NCI-H146 (cell line): Measurements from ENCODE around the gene CFAP107.

Source experiments
- DNase-seq: peaks from one replicate; lab custom pipeline; 2025; lab: John Stamatoyannopoulos, UW

The CFAP107 gene

DNA sequence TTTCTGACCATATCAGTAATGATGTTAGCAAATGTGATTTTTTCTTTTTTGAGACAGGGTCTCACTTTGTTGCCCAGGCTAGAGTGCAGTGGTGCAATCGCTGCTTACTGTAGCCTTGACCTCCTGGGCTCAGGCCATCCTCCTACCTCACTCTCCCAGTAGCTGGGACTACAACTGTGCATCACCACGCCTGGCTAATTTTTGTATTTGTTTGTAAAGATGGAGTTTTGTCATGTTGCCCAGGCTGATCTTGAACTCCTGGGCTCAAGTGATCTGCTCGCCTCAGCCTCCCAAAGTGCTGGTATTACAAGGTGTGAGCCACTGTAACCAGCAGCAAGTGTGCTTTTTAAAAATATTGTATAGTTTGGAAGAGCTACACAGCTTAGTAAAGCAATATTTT lies 4.1 kb upstream of the CFAP107 start:
- DNase-seq: no peak

DNA sequence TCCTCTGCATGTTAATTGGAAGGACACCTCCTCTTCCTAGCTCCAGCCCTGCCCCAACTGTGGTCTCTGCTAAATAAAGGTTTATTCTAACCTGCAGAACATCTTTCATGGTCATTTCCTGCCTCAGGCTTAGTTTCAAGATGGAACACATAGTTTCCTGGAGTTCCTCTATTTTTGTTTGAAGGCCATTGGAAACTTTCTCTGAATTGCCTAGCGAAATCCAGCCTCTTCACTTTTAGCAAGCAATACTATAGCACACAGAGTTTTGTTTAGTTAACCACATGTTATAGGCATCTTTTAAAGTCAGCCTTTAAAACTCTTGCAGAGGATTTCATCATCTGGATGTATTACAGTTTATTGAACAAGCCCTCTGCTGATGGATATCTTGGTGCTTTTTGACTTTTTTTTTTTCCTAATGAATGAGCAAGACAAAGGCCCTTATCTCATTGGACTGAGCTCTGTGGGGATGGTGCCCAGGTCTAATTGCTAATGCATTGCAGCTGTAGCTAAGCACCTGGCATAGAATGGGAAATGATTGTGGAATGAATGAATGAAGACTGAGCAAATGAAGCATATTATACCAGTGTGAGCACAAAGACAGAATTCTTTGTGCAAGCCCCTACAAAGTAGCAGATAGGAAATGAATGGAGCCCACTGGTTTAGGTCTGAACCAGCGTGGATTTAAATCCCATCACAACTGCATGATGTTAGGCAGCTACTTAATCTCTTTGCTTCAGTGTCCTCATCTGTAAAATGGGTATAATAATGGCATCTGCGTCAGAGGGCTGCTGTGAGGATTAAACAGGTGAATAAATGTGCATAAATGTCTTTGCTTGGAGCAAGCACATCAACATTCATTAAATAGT lies 641 bp upstream of the CFAP107 start:
- no peak for DNase-seq

DNA sequence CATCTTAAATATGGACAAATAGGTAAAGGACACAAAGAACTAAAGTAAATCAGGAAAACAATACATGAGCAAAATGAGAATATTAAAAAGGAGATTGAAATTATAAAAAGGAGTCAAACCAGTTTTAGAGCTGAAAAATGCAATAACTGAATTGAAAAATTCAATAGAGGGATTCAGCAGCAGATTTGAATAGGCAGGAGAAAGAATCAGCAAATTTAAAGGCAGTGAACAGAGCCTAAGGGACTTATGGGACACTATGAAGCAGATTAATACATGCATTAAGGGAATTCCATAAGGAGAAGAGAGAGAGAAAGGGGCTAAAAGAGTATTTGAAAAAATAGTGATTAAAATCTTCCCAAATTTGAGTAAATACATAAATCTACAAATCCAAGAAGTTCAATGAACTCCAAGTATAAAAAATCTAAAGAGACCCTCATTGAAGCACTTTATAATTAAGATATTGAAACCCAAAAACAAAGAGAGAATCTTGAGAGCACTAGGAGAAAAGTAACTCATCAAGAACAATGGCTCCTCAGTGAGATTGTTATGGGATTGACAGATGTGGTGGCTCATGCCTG lies 2.9 kb downstream of the CFAP107 start:
- no peak for DNase-seq

DNA sequence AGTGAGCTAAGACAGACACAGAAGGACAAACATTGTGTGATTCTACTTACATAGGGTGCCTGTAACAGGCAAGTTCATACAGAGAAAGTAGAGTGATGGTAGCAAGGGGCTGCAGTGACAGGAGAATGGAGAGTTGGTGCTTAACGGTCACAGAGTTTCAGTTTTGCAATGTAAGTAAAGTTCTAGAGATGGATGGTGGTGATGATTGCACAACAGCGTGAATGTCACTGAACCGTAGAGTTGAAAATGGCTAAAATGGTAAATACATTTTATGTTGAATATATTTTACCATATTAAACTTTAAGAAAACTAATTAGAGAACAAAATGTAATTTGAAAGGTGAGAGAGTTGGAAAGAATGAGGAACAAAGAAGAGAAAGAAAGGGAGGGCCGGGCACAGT lies 8.7 kb downstream of the CFAP107 start:
- DNase-seq: no peak

DNA sequence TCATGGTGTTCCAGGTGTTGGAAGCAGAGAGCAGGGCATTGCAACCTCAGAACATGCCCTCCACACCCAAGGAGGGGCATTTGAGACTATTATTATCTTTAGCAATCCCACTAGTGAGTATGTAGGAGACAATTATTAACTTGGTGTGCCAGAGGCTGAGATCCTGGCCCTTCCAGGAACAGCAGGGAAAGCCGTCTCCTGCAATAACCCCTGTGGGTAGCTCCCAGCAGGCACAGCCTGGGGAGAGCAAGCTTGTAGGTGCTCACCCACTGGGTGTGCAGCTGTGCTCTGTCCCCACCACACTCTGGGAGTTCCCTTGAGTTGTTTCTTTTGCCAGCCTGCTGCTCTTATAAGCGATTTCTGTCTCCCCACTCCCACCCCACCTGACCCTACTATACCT lies 10.3 kb downstream of the CFAP107 start:
- no peak for DNase-seq

DNA sequence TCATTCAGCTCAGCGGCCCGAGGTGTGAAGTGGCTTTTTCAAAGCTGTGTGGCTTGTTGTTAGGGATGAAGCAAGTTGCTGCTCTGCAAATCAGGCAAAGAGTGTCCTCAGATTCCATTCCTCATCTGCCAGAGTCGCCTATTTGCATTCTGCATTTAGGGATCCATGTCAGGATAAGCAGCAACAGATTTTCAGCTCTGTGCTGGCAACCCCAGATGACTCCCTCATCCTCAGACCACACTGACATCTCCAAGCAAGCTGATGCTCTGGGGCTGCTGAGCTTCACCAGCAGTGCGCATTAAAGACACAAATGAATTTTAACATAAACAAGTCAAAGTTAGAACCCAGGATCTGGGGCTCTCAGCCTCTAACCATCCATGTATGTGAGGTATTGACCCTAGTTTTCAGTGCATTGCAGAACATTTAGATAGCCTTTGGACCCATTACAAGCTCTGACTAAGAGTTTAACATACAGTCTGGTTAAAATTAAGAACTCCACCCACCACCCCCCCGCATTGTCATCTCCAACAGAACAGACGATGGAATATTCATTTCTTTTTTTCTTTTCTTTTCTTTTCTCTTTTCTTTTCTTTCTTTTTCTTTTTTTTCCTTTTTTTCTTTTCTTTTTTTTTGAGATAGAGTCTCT lies 10.9 kb downstream of the CFAP107 start:
- DNase-seq: no peak

DNA sequence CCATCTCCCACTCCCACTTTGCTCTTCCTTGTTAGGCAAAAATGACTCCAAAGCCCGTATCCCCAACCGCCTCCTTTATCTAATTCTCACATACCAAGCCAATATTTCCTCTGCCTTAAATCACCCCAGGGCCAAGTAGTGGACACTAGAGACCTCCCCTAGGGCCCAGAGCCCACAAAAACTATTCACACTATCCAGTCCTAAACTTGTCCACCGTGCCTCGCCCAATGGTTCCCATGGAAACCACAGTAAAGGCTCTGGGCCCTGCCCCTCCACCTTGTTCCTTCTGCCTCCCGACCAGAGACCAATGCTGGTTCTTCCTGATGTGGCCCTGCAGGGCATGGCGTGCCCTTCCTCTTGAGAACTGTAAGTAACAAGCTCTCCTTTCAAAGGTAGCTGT lies 11.8 kb downstream of the CFAP107 start:
- DNase-seq: no peak

DNA sequence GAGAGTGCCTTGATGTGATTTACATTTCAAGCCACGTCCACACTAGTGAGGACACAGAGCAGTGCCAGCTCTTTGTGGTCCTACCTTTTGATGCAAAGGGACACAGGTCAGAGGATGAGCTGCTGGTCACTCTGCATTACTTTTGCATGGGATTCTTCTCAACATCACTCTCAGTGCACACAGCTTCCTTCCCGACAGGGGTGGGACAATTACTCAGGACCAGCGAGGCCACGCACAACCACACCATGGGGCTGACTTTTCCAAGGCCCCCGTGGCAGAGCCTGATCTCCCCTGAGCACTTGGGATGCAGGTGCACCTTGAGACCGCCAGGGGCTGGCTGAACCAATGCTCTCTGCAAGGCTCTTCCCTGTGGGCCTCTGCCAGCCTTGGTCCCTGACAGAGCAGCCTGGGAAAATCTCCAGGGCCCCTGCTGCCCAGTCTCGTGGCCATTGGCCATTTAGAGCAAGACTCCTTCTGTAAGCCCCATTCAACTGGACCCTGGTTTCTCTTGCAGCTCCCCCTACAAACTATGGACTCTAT lies 14.3 kb downstream of the CFAP107 start:
- no peak for DNase-seq

DNA sequence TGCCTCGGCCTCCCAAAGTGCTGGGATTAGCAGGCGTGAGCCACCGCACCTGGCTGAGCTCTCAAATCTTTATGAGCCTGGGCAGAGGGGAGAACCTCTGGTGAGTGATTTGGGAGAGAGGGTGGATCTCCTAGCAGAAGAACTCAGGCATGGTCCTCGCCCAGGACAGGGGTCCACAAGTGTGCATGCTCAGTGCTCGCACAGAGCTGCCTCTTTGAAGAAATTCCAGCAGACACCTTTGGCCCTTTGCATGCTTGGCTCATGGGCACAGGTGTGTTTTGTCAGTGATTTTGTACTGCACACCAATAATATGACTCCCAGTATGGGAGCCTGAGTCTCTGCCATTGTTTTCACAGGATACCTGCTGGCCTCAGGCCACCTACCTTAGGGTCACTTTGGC lies 15.8 kb downstream of the CFAP107 start:
- no peak for DNase-seq

DNA sequence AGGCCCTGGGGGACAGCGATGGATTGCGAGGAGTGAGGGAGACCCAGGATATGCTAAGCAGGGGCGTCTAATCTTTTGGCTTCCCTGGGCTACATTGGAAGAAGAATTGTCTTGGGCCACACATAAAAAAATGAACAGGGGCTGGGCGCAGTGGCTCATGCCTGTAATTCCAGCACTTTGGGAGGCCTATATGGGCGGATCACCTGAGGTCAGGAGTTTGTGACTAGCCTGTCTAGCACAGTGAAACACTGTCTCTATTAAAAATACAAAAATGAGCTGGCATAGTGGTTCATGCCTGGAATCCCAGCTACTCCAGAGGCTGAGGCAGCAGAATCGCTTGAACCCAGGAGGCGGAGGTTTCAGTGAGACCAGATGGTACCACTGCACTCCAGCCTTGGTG lies 16.8 kb downstream of the CFAP107 start:
- no peak for DNase-seq

DNA sequence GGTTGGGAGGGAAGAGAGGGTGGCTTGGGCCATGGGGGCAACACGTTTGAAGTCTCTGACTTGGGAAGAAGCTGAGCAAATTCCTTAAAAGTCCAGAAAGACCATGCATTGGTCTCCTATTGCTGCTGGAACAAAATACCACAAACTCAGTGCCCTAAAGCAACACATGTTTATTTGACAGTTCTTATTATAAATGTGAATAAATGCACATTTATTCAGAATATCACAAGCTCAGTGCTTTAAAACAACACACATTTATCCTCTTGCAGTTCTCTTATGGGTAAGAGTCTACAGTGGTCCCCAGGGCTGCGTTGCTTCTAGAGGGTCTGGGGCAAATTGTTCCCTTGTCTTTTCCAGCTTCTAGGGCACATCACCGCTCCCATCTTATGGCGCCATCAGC lies 17.5 kb downstream of the CFAP107 start:
- no peak for DNase-seq

DNA sequence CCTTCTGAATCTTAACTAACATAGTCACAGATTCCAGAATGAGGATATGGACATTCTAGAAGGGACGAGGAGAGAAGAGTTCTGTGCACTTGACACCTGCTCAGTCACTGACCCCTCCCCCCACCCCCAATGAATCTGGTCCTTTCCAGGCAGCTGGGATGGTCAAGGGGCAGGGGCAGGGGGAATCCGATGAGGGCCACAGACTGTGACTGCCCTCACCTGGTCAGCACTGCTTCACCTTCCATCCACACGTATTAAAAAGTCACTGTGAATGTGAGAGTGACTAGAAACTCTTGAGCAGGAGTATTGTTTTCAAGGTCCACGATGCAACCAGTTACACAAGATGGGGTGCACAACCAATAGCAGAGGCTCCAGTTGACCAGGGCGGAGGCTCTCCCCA lies 18.0 kb downstream of the CFAP107 start:
- DNase-seq: no peak

DNA sequence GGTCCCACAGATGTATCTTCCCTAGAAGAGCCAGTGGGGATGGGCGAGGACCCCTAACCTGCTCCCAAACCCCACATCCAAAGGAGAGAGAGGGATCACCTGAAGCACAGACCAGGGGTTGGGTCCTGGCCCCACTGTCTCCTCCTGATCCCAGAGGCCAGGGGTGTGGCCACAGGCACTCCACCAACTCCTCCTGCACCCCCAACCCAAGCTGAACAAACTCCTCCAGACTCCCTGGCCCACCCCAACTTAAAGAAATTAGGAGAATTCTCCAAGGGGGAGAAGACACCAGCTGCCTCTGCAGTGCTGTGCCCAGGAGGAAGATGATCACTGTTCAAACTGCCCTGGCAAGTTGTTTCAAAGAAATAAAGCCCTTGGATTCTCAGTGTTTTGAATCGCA lies 23.0 kb downstream of the CFAP107 start:
- DNase-seq: no peak

DNA sequence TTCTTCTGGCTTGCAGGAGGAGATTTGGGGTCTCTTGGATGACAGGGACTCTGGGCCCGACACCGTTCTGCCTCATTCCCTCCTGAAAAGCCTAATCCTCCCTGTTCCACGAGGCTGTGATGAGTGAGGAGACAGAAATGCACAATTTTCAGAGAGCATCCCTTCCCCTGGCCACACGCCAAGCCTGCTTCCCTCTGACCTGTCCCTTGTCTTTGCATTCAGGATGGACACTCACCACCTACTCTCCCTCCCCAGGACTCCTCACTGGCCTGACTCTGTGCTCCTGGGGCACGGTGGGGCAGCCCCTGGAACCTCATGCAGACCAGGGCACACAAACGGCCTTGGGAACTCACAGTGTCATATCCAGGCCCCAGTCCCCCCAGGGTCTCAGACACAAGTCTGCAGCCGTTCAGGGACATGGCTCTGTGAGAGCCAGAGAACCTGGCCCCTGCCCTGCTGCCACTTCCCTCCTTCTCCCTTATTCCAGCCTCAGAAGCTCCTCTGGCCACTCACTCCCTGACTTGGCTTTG lies 24.0 kb downstream of the CFAP107 start:
- no peak for DNase-seq

DNA sequence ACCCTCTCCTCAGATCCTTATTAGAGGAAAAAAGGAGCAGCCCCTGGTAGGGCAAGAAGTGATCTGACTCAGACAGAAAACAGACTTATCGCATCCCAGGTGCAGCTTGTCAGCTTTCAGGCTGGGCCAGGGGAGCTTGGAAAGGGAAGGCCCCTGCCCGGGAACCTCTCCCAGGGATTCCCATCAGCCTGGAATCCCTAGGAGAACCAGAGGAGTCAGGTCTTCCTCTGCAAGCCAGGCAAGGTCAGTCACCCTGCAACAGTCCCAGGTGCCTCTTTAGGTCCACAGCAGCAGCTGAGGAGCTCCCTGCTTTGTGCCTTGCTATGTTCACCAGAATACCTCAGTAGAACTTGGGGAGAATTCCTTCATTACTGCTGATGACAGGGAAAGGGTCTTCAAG lies 24.6 kb downstream of the CFAP107 start:
- no peak for DNase-seq

DNA sequence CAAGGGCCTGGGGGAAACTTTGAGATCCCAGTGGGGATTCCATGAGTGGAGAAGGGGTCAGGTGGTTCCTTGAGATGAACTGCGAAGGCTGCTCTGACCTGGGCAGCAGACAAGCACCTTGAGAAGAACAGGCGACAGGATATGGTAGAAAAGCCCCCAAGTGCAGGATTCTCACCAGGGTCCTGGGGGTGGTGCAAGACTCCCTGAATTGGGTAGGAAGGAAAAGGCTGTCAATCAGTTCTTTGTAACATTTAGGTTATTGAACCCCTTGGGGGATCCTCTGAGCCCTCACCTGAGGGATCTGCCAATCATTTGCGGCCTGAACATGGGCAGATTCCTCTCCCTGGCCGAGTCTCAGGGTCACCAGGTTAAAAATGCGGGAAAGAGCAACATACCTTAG lies 25.2 kb downstream of the CFAP107 start:
- DNase-seq: no peak

DNA sequence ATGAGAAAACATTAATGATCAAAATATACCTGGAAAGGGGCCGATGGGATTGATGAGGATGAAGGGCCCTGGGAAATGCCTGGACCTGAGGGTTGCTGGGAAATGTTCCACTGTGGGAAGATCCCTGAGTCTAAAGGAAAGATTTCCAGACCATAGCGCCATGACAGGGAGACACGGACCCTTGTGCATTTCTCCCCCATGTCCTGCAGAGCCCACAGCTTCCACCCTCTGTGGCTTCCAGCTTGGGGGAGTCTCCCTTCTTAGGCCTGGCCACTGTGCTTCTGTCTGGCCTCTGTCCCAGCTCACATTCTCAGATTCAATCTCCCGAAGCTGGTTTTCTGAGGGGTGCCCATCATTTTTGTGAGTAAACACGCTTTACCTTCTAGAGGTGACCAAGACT lies 26.5 kb downstream of the CFAP107 start:
- DNase-seq: no peak

DNA sequence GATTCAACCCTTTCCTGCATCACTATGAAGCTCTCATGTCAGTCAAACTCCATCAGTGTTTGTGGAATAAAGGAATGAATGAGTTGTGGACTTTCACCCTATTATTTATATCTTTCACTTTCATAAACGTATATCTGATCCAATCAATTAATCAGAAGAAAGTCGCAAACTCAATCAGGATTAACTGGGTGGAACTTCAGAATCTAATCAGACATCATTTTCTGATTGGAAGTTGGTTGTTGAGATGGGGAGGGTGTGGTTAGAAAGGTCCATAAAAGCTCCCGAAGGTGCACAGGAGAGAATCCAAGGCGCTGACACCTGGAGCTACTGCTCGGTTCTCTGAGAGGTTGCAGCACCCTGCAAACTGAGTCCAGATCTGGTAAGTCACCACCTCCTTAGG lies 27.4 kb downstream of the CFAP107 start, which contains the start of gene PRAMEF12:
Gene PRAMEF12 (plus strand): TSS at position 301 of the 400 bp plus-strand sequence. CDS start 1,130 bp downstream, outside the sequence.
- no peak for DNase-seq

DNA sequence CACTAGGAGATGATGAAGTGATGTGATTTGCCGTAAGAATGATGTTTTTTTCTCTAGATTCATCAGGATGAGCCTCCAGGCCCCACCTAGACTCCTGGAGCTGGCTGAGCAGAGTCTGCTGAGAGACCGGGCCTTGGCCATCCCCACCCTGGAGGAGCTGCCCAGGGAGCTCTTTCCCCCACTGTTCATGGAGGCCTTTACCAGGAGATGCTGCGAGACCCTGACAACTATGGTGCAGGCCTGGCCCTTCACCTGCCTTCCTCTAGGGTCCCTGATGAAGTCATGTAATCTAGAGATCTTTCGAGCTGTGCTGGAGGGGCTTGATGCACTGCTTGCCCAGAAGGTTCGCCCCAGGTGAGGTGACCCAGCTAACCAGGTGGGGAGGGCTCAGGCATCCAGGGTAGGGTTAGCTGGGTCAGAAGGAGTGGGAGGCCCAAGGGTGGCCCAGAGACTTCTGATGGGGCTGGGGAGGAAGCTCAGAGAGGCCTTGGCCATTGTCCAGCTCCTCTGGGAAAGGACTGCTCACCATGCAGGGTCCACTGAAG lies 28.9 kb downstream of the CFAP107 start:
- no peak for DNase-seq

DNA sequence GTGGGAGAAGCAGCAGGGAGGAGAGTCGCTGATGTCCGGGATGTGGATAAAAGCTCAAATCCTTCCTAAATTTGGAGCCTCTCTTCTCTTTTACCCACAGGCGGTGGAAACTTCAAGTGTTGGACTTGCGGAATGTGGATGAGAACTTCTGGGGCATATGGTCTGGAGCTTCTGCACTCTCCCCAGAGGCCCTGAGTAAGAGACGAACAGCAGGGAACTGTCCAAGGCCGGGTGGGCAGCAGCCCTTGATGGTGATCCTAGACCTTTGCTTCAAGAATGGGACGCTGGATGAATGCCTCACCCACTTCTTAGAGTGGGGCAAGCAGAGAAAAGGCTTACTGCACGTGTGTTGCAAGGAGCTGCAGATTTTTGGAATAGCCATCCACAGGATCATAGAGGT lies 29.4 kb downstream of the CFAP107 start:
- DNase-seq: no peak

DNA sequence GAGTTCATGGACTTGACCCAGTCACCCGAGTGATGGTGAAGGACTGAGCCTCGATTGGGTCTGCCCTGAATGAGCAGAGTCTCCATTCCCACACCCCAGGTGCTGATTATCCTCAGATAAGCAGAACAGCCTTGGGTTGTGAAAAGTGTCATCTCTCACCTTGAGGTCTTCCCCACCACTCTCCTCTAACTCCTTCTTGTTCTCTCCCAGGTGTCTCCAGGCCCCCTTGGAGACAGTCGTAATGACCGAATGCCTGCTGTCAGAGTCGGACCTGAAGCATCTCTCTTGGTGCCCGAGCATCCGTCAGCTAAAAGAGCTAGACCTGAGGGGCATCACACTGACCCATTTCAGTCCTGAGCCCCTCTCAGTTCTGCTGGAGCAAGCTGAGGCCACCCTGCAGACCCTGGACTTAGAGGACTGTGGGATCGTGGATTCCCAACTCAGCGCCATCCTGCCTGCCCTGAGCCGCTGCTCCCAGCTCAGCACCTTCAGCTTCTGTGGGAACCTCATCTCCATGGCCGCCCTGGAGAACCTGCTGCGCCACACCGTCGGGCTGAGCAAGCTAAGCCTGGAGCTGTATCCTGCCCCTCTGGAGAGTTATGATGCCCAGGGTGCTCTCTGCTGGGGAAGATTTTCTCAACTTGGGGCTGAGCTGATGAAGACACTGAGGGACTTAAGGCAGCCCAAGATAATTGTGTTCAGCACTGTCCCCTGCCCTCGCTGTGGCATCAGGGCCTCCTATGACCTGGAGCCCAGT lies 31.0 kb downstream of the CFAP107 start:
- no peak for DNase-seq

DNA sequence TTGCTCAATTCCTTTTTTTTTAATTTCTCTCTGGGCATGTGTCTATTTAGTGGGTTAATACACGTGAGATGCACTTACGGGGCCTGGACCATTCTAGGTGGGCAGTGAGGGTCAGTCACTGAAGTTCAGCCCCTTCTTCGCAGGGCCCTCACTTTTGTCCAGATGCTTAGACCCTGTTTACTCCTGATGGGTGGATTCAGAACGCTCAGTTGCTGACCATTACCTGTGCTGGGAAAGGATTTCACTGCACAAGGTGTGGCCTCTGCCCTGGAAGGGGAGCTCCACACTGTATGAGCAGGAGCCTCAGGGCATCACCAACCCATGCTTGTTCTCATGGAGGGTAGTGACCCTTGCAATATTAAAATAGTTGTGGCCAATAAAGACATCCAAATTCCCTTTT lies 32.1 kb downstream of the CFAP107 start:
- DNase-seq: no peak
